Hepatic stellate cell (primary cell): ENCODE data around the gene NCK2.

ENCODE experiments used
- DNase-seq: peaks from one replicate; pipeline ENCODE4 v3.0.0; 2011; ENCODE audit warnings: low spot score

The NCK2 gene

GRCh38 chr2:105744909-105745853 is at the start of gene NCK2:
TSS of gene NCK2 (plus strand) at chr2:105744912. CDS start at chr2:105855064, 110,152 bp downstream.
- DNase-seq, result peak; percentile 27

DNA sequence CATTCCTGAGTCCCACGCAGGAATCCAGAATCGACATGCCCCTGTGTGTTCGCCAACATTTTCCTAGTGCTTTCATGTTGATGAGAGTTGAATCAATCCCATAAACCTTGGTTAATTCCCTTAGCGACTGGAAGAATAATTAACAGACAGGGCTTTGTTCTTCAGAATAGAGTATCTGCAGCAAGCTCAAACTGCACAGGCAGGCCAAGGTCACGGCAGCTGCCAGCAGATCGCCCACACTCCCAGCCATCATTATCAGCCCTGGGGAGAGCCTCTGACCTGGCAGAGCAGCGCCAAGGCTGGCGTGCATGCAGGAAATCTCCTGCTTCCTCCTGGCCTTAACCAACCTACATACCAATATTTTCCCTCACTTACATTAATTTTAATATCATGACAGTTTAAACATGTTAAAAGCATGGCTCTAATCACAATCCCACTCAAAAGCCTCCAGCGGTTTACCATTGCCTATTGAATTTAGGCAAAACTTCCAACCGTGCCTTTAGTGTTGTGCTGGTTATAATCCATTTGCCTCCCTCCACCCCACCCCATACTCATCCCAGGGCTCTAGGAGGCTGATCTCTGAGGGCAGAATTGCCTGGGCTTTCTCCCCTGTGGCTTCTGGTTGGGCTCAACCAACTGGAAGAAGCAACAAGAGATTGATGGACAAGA is 46.8 kb upstream of the NCK2 start:
- DNase-seq, result no peak

GRCh38 chr2:105698820-105699219 is 45.9 kb upstream of the NCK2 start:
- no peak for DNase-seq

DNA sequence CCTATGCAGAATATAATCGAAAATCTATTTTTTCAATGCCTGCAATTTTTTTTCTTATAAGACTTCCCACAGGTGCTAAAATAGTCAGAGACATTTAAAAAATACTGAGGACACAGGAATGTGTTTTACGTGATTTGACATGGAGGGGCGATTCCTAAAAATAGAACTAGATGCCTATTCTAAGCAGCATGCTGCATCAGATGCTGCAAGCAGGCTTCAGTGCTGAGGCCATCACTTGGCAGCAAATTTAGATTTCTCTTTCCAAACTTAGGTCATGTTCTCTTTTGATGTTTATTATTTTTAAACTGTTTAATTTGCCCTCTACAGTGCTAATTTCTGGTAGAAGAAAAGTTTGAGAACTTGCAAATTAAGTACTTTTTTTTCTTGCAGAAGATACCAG is 43.7 kb upstream of the NCK2 start:
- DNase-seq, result no peak

GRCh38 chr2:105708697-105709096 is 36.0 kb upstream of the NCK2 start:
- DNase-seq, result no peak

DNA sequence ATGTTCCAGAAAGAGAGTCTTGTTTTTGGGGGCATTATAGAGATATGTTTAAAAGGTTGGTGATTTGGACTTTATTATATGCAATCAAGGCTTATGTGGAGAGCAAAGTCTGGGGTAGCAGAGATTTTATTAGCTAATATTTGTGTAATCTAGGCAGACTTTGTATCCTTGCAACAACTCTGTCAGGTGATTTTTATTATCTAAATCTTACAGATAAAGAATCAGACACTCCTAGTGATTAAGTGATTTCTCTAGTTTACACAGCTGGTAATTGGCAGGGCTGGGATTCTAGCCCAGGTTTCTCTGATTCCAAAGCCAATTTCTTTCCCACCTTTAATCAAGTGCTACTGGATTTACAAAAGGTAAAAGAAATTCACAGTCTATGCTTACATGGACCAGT is 33.3 kb upstream of the NCK2 start:
- no peak for DNase-seq

DNA sequence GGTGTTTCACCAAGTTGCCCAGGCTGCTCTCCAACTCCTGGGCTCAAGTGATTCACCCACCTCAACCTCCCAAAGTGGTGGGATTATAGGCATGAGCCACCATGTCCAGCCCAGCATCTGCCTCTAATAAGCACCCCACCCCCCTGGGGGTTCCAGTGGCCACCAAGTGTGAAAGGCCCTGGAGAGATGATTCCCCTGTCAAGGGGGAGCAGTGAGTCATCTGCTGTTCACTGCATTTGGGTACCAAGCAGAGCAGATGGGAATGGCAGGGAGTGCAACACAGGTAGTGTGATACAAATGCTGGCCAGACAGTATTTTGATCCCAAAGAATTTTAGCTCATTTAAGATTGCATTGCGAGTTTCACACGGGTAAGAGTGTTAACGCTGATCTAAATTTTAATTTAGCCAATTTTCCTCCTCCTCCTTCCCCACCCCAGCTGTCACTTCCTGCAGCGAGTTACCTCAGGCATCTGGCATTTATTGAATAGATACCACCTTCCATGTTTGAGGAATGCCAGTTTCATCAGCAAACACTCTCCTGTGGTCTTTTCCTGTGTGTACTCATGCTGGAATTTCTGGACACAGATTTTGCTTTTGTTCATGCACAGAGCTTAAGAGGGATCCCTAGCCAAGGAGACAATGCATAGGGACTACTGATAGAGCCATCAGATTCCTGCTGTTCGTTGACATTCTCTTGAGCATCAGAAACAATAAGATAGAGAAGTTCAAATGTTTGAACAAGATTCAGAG is 32.4 kb upstream of the NCK2 start:
- no peak for DNase-seq

- no peak for DNase-seq
Measured at GRCh38 chr2:105712981-105713596, 31.6 kb upstream of the NCK2 start.

- DNase-seq, result no peak
Measured at GRCh38 chr2:105714141-105714540, 30.6 kb upstream of the NCK2 start.

DNA sequence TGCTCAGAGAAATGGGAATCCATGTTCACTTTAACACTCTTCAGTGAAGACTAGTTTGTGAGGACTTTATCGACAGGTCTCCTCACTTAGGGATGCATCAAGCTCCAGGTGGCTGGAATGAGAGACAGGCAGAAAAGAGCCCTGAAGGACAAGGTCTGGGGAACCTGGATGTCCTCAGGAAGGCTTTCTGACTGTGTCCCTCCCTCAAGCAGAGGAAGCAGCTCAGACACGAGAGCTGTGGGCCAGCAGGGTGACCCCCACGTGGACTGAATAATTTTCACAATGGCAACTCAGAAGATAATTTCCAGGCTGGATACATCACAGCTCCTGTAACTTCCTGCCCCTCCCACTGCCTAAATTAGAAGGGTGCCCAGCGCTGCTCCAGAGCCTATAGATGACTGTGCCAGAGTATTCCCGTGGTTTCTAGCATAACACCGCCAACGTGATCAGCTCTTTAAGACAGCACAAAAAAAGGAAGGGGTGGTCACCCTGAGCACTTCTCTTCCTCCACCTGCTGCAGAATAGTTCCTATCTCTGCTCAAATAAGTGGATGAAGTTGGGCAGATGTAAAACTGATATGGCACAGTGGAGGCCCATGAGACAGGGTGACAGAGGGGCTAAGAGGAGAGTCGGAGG is 25.7 kb upstream of the NCK2 start:
- no peak for DNase-seq

DNA sequence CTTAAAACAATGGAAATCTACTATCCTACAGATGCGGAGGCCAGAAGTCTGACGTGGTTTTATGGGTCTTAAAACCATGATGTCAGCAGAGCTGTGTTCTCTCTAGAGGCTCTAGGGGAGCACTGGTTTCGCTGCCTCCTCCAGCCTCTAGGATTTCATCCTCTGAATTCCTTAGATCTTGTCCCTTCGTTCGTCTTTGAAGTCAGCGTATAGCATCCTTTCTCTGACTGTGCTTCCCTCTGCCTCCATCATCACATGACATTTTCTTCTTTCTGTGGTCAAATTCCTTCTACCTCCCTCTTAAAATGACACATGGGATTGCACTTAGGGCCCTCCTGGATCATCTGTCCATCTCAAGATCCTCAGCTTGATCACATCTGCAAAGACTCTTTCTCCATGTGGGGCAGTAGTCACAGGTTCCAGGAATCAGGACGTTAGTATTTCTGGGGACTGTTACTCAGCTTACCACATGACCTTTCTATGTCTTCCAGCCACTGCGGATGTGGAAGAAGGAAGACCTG is 22.7 kb upstream of the NCK2 start:
- no peak for DNase-seq

GRCh38 chr2:105722726-105723297 is 21.9 kb upstream of the NCK2 start:
- DNase-seq, result no peak

DNA sequence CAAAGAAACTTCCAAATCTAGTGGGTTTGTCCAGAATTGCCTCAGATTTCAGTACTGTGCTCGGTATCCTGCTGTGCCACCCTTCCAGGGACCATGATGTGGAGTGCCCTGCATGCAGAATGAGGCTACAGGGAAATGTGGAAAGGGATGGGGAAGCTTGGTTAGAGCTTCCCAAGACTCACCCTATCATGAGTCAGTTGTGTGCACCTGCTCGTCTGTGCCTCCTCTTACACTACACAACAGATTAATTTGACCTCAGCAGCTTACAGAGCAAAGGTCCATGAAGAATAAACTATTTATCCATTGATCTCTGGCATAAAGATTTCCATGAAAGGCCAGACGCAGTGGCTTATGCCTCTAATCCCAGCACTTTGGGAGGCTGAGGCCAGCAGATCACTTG is 21.3 kb upstream of the NCK2 start:
- DNase-seq, result no peak

DNA sequence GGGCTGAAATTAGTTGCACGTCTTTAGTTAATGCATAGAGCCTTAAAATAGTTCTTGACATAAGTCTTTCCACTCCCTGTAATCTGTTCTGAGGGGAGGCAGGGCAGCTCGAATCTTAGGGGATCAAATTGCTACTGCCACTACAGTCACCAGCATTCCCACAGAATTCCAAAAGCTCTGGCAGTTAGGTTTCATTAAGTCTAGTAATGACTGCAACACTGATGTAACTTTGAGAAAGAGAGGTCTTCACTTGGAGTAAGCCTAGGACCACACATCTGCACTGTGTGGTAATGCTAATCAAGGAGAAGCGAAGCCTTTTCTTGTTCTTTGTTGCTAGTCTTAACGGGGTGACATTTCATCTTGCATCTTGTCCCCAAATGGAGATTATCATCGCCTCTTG is 19.3 kb upstream of the NCK2 start:
- no peak for DNase-seq

DNA sequence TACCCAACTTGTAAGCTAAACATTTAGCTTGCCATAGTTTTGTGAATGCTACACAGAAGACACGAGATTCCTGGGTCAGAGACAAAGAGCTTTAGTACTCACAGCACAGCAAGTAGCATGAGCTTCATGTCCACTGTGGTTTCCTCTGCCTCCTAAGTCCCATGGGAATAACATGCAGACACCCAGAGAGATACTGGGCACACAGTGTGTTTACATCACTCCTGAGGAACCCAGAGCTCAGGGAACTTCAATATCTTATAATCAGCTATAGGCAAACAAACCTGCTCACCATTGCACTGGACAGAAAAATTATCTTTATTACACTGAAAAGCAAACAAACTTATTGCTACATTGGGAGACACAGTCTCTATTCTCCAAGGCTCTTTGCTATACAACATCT is 14.5 kb upstream of the NCK2 start:
- no peak for DNase-seq

DNA sequence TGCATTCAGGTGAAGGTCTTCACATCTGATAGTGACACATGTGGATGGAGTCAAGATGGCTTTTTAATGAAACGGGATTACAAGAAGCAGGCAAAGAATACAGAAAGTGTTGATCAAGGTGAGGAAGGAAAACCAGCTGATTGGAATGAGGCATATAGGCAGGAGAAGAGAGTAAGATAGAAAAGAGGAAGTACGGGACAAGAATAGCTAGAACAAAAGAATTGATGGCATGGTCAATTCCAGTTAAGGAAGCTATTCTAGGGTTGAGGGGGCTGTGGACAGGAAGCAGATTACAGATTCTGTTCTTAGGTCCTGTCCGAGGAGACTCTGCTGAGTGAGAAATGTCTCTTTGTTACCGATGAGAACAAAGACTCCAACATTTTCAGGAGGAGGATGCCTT is 13.2 kb upstream of the NCK2 start:
- DNase-seq, result no peak

GRCh38 chr2:105732101-105732500 is 12.6 kb upstream of the NCK2 start:
- no peak for DNase-seq

DNA sequence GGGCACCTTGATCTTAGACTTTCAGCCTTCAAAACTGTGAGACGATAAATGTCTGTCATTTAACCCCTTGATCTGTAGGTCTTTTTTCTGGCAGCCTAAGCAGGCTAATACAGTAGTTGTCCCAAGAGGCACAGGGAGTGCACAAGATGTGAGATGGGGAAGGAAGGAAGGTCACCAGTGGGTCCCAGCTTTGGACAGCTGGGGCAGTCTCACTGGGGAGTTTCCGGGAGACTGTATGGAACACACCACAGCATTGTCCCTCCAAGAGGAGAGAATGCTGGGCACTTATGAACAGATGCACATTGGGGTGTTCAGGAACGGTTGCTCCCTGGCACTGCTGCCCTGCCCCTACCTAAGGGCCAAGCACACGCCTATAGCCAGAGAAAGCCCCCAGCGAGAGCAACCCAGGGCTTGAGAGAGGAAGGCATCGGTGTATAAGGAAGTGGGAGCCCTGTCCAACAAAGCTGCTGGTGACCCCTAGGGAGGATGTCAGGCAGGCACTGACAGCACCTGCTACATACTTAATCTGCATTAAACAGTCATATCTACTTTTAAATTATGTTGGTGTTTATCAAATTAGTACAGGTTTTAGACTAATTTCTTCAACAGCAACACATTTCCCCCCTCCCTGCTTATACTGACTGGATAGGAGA is 11.6 kb upstream of the NCK2 start:
- DNase-seq, result no peak

GRCh38 chr2:105733875-105734274 is 10.8 kb upstream of the NCK2 start:
- no peak for DNase-seq

DNA sequence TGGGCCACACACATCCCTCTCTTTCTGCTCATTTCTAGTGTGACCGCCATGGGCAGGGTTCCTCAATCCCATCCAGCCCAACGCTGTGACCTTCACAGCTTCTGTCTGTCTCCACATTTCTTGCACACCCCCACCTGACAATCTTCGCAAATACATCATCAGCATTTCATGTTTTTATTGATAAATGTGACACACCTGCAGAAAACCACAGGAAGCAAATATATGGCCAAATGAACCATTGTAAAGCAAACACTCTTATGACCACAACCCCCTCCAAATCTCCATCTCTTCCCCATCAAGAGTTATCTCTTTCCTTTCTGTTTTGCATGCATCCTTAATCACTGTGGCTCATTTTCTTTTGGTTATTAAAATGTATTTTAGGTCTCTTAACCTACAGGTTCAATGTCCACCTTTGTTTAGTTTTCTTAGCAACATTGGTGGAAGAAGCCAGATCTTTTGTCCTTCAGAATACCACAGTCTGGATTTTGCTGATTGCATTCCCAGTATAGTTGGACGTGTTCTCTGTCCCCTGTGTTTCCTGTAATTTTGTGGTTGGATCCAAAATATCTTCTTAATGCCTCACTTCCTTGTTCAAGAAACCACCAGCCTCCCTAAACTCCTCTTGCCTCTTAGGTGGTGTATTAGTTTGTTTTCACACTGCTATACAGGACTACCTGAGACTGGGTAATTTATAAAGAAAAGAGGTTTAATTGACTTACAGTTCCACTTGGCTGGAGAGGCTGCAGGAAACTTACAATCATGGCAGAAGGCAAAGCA is 9.8 kb upstream of the NCK2 start:
- peak; percentile 45 for DNase-seq
